Measurements from ENCODE around the gene ALK.

GRCh38 chr2:29923110-29923721 is 1.8 kb upstream of the ALK start:
- TF ChIP-seq, protein P1, sequence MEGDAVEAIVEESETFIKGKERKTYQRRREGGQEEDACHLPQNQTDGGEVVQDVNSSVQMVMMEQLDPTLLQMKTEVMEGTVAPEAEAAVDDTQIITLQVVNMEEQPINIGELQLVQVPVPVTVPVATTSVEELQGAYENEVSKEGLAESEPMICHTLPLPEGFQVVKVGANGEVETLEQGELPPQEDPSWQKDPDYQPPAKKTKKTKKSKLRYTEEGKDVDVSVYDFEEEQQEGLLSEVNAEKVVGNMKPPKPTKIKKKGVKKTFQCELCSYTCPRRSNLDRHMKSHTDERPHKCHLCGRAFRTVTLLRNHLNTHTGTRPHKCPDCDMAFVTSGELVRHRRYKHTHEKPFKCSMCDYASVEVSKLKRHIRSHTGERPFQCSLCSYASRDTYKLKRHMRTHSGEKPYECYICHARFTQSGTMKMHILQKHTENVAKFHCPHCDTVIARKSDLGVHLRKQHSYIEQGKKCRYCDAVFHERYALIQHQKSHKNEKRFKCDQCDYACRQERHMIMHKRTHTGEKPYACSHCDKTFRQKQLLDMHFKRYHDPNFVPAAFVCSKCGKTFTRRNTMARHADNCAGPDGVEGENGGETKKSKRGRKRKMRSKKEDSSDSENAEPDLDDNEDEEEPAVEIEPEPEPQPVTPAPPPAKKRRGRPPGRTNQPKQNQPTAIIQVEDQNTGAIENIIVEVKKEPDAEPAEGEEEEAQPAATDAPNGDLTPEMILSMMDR (conservative IDR thresholded peaks at IDR 0.05; ENCODE audit: low read depth in 2 of 2): peak; percentile 89 to 96
- TF ChIP-seq EZH2 (IDR thresholded peaks at IDR 0.05; ENCODE audit: low read depth, unreplicated experiment) (no peak), NANOG (IDR thresholded peaks at IDR 0.05; ENCODE audit: borderline replicate concordance) (no peak), ETS1 (IDR thresholded peaks at IDR 0.05) (no peak), POLR2AphosphoS5 (IDR thresholded peaks at IDR 0.05; ENCODE audit: low read depth) (no peak), EZH2phosphoT487 (IDR thresholded peaks at IDR 0.05; ENCODE audit: unreplicated experiment) (no peak)
